A549 (cell line): ENCODE results near the gene MRPL40.
"Not testable (repeated sequence)": the region's sequence is repeated elsewhere in the genome, so short reads cannot be mapped to it uniquely, and the experiment has no call there.

ENCODE experiments used
- CTCF ChIP-seq: fragments of >200 bp; sonication (Bioruptor Twin); formaldehyde crosslinking; IDR thresholded peaks from 3 replicates; pipeline ENCODE4 v1.5.1; 2016
- POLR2A ChIP-seq: IDR thresholded peaks from 2 replicates; pipeline ENCODE4 v1.6.1; 2012; ENCODE audit warnings: mild to moderate bottlenecking, low read length

- not testable (repeated sequence) for TF ChIP-seq POLR2A, CTCF
These were observed 4.3 kb downstream of the MRPL40 start for GRCh38 chr22:19436444-19437161.
